ENCODE measurements around the gene OR2A7.
"Not testable (repeated sequence)": the region's sequence is repeated elsewhere in the genome, so short reads cannot be mapped to it uniquely, and the experiment has no call there.

OR2A7 gene

GRCh38 chr7:144256112-144256511 is 8.5 kb downstream of the OR2A7 start:
- TF ChIP-seq CTCF (IDR thresholded peaks at IDR 0.05) (no peak), ZFX (IDR thresholded peaks at IDR 0.05; ENCODE audit: borderline replicate concordance) (no peak)

GRCh38 chr7:144255471-144255897 is 9.1 kb downstream of the OR2A7 start:
- H3K27ac ChIP-seq: no peak overlapping the region
- no peak for TF ChIP-seq CTCF (IDR thresholded peaks at IDR 0.05)
- no peak for TF ChIP-seq ZFX (IDR thresholded peaks at IDR 0.05; ENCODE audit: borderline replicate concordance)

More at GRCh38 chr7:144256112-144256511, 8.5 kb downstream of the OR2A7 start:
- no peak overlapping the region for H3K27ac ChIP-seq

- H3K27ac ChIP-seq: not testable (repeated sequence)
These were observed 12.3 kb downstream of the OR2A7 start for GRCh38 chr7:144252307-144252706.

- H3K27ac ChIP-seq: not testable (repeated sequence)
These were observed 16.8 kb downstream of the OR2A7 start for GRCh38 chr7:144247674-144248330.

GRCh38 chr7:144246967-144247366 is 17.6 kb downstream of the OR2A7 start:
- not testable (repeated sequence) for H3K27ac ChIP-seq

GRCh38 chr7:144245372-144245771 is 19.2 kb downstream of the OR2A7 start:
- not testable (repeated sequence) for H3K27ac ChIP-seq

- H3K27ac ChIP-seq: not testable (repeated sequence)
These were observed 25.2 kb downstream of the OR2A7 start, which contains the start of gene OR2A42 for GRCh38 chr7:144239365-144239764. OR2A42 (minus strand) TSS chr7:144239605; CDS start chr7:144232843, 6,762 bp downstream.

- H3K27ac ChIP-seq: not testable (repeated sequence)
These were observed 26.0 kb downstream of the OR2A7 start for GRCh38 chr7:144238530-144239082.

GRCh38 chr7:144233039-144233438 is 31.6 kb downstream of the OR2A7 start:
- not testable (repeated sequence) for H3K27ac ChIP-seq

- H3K27ac ChIP-seq: not testable (repeated sequence)
These were observed 33.6 kb downstream of the OR2A7 start for GRCh38 chr7:144231027-144231426.

GRCh38 chr7:144228810-144229209 is 35.8 kb downstream of the OR2A7 start:
- not testable (repeated sequence) for H3K27ac ChIP-seq

- H3K27ac ChIP-seq: not testable (repeated sequence)
These were observed 37.7 kb downstream of the OR2A7 start for GRCh38 chr7:144226866-144227265.

GRCh38 chr7:144223675-144224074 is 40.9 kb downstream of the OR2A7 start:
- not testable (repeated sequence) for H3K27ac ChIP-seq

GRCh38 chr7:144220531-144220930 is 44.1 kb downstream of the OR2A7 start:
- H3K27ac ChIP-seq: not testable (repeated sequence)

- not testable (repeated sequence) for H3K27ac ChIP-seq
These were observed 45.4 kb downstream of the OR2A7 start for GRCh38 chr7:144219149-144219548.

- H3K27ac ChIP-seq: not testable (repeated sequence)
These were observed 46.0 kb downstream of the OR2A7 start for GRCh38 chr7:144218581-144218980.

- not testable (repeated sequence) for H3K27ac ChIP-seq
These were observed 47.4 kb downstream of the OR2A7 start for GRCh38 chr7:144217200-144217599.
